Bronchial epithelial cell (primary cell): ENCODE data around the gene ATP11C. TPM values are rescaled to one million over a fixed set of nuclear protein-coding genes. Genes with fewer than 3 reads are reported as not detected.

ENCODE experiments used
- DNase-seq: peaks from one replicate; pipeline ENCODE4 v3.0.0-alpha.2; 2010; ENCODE audit warnings: low read depth
- FAIRE-seq: peaks from 2 replicates; lab custom pipeline; 2011; peaks lifted over from hg19 to GRCh38; lab: Jason Lieb, UNC
- H3K27me3 ChIP-seq: 2 replicates; pipeline ENCODE4 v1.5.1; 2011; ENCODE audit warnings: low read length; ENCODE audit not compliant: control insufficient read depth, insufficient read depth
- H3K36me3 ChIP-seq: 2 replicates; pipeline ENCODE4 v1.5.1; 2011; ENCODE audit warnings: low read length; ENCODE audit not compliant: control insufficient read depth, insufficient read depth
- H3K4me3 ChIP-seq: 2 replicates; pipeline ENCODE4 v1.5.1; 2011; ENCODE audit warnings: mild to moderate bottlenecking, low read depth, low read length, control low read depth
- total RNA-seq: library from RNA; depleted of rRNA; stranded (reverse); fragments of >200 nt; gene quantifications from 2 replicates; pipeline ENCODE4 v1.2.1, GENCODE V29; 2014
- TF ChIP-seq, protein P1 (sequence below): IDR thresholded peaks from 2 replicates; pipeline ENCODE4 v1.5.1; 2011; ENCODE audit warnings: mild to moderate bottlenecking, moderate library complexity, low read length, control low read depth, inconsistent platforms; ENCODE audit not compliant: insufficient read depth, severe bottlenecking

Gene ATP11C
- total RNA-seq, 1 donor from 2014 or later: 10.0 TPM

DNA sequence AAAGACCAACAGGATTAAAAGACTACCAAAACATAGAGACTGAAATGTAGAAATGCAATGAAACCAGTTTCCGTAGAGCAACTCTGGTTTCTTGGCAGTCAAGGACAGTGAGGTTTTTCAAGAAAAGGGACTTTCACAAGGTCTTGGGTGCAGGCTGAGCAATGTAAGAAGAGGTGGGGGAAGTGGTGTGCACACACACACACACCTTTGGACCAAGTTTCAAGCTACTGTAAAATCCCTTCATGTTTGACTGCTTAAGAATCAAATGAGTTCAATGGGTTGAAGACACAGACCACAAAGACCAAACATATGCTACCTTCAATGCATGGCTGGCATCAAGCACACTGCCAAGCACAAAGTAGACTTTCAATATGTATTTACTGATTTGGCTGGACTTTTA lies 207.1 kb downstream of the ATP11C start:
- Histone ChIP-seq H3K27me3 (no peaks in the 10 kb centered on the region), H3K36me3 (no peaks in the 10 kb centered on the region), H3K4me3 (no peak overlapping the region)
- no peak for FAIRE-seq
- TF ChIP-seq, protein P1, sequence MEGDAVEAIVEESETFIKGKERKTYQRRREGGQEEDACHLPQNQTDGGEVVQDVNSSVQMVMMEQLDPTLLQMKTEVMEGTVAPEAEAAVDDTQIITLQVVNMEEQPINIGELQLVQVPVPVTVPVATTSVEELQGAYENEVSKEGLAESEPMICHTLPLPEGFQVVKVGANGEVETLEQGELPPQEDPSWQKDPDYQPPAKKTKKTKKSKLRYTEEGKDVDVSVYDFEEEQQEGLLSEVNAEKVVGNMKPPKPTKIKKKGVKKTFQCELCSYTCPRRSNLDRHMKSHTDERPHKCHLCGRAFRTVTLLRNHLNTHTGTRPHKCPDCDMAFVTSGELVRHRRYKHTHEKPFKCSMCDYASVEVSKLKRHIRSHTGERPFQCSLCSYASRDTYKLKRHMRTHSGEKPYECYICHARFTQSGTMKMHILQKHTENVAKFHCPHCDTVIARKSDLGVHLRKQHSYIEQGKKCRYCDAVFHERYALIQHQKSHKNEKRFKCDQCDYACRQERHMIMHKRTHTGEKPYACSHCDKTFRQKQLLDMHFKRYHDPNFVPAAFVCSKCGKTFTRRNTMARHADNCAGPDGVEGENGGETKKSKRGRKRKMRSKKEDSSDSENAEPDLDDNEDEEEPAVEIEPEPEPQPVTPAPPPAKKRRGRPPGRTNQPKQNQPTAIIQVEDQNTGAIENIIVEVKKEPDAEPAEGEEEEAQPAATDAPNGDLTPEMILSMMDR: no peak
- no peak for DNase-seq

DNA sequence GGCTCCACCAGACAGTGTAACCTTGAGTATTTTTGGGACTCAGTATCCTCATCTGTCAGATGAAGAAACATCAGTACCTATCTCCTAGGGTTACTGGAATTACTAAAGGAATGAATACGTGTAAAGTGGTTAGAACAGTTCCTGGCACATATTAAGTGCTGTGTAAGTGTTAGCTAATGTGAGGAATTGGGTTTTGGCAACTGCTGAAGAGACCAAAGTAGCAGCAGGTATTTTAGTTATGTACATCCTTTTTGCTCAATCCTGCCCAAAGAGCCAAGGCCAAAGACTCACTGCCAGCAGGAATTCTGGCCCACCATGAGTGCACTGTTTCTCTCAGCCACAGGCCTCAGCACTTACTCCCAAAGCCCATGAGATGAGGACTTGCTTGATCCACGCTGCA lies 208.2 kb downstream of the ATP11C start:
- no peaks in the 10 kb centered on the region for H3K27me3 ChIP-seq
- no peak for FAIRE-seq
- TF ChIP-seq, protein P1: no peak
- no peak overlapping the region for H3K4me3 ChIP-seq
- H3K36me3 ChIP-seq: no peaks in the 10 kb centered on the region
- no peak for DNase-seq

DNA sequence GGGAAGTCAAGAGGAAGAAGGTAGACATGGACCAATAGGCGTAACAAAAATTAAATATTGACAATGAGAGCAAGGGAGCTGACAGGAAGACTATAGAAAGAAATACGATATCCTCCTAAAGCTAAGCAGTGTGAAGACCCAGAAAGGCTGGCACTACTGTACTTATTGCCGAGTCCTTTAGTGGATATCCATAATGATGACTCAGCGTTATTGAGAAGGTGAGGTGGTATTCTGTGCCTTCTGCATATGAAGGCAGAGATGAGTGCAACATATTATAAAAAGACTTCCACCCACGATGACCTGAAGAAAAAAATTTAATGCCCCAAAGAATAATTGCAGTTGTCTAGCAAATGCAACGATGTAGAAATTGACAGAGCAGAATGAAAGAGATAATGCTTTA lies 211.9 kb downstream of the ATP11C start:
- Histone ChIP-seq H3K36me3 (no peaks in the 10 kb centered on the region), H3K4me3 (no peak overlapping the region), H3K27me3 (no peaks in the 10 kb centered on the region)
- TF ChIP-seq, protein P1: no peak
- DNase-seq (no peak), FAIRE-seq (no peak)

DNA sequence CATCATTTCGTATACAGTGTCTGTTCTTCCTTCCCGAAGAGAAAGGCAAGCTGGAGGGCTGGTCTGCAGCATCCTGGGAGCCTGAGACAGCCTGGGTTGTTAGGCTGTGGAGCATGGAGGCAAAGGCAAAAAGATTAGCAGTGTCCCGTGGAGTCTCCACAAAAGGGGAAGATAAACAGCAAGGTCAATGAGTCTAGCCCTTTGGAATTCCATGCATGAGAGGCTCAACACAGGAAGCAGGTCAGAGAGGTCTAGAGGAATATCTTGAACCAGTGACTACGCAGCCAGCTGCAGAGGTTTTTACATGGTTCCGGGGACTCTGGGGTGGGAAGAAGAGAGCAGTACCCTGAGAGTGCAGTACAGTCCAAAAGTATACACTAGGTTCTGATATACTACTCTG lies 212.7 kb downstream of the ATP11C start:
- TF ChIP-seq, protein P1: no peak
- H3K4me3 ChIP-seq: no peak overlapping the region
- FAIRE-seq (no peak), DNase-seq (peak; percentile 22)
- H3K36me3 ChIP-seq: no peaks in the 10 kb centered on the region
- no peaks in the 10 kb centered on the region for H3K27me3 ChIP-seq

DNA sequence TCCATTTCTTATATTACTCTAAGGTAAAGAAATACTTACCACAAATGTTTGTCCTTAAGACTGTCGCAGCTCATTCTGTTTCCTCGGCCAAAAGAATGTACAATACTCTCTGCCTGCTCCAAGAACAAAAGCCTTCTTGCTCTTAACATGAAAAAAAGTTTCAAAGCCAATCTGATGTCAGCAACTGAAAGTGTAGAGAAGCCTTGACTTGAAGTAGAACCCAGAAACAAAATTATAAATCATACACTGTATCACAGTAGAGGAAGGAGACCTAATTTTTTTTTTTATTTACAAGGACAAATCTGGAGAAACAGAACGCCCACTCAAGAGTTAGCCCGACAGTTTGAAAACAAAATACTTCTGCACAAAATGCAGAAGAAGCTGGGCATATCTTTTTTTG lies 224.8 kb downstream of the ATP11C start, which contains the start of gene MCF2:
Gene MCF2, minus strand, starts transcription at position 101 of the 400 bp plus-strand sequence. CDS start 56,423 bp downstream, outside the sequence.
- Histone ChIP-seq H3K4me3 (no peak within 1 kb of the TSS), H3K27me3 (no peaks in the 10 kb centered on the region), H3K36me3 (no peaks in the 10 kb centered on the region)
- FAIRE-seq: no peak
- no peak for DNase-seq
- TF ChIP-seq, protein P1: no peak

DNA sequence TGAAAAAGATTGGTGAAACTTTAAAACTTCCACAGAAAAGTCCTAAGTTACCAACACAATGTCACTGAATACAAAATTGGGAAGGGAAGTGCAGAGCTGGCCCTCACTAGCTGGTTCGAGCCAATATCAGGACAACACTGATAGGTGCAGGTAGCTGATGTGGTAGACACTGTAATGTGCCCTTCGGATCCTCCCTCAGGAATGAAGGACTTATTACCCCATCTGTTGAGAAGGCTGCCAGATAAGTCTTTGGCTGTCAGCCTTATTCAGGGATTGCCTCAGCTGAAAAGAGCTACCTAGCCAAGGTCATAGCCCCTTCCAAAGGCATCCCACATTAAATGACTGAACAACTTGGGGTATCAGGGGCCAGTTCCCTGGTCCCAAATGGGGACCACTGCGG lies 230.2 kb downstream of the ATP11C start:
- FAIRE-seq (no peak), DNase-seq (no peak)
- TF ChIP-seq, protein P1: no peak
- Histone ChIP-seq H3K4me3 (no peak overlapping the region), H3K36me3 (no peaks in the 10 kb centered on the region), H3K27me3 (no peaks in the 10 kb centered on the region)
